Prostate gland (tissue), 2 donors: ENCODE results near the gene SMYD2.

Source experiments
- CTCF ChIP-seq, 4 experiments: fragments of 200-600 bp in 2 of 4; fragments of 450-650 bp in 2 of 4; sonication (generic) in 2 of 4; IDR thresholded peaks; 1 replicate in 3 of 4; 2 replicates in 1 of 4; pipeline ENCODE4 v1.5.1; 2016 to 2019; ENCODE audit warnings: antibody characterized with exemption in 4 of 4, mild to moderate bottlenecking in 2 of 4, moderate library complexity in 2 of 4
- POLR2A ChIP-seq: fragments of 450-650 bp; IDR thresholded peaks from one replicate; pipeline ENCODE4 v1.6.1; 2016; ENCODE audit warnings: antibody characterized with exemption, mild to moderate bottlenecking

- TF ChIP-seq CTCF (IDR thresholded peaks at IDR 0.05) (no peak), POLR2A (no peak)
Measured at GRCh38 chr1:214364386-214364785, 83.4 kb downstream of the SMYD2 start.
